HG03378 (cell line): ENCODE data around the gene S100A8.
"Not testable (repeated sequence)": the region's sequence is repeated elsewhere in the genome, so short reads cannot be mapped to it uniquely, and the experiment has no call there.

ENCODE experiments used
- ATAC-seq: cut with Tn5 transposase; IDR thresholded peaks from one replicate; pipeline ENCODE4 v1.9.1; 2021; ENCODE audit warnings: mild to moderate bottlenecking, moderate library complexity; ENCODE audit not compliant: unreplicated experiment

Gene S100A8

GRCh38 chr1:153390938-153391710, at the start of gene S100A8:
S100A8 (minus strand) TSS chr1:153391073; CDS start chr1:153390535, 538 bp downstream.
- no peak for ATAC-seq

GRCh38 chr1:153439273-153439672, 48.4 kb upstream of the S100A8 start:
- ATAC-seq, result no peak

- no peak for ATAC-seq
Measured at GRCh38 chr1:153438599-153438998, 47.7 kb upstream of the S100A8 start.

- ATAC-seq, result no peak
Measured at GRCh38 chr1:153437236-153437635, 46.4 kb upstream of the S100A8 start.

GRCh38 chr1:153434746-153435455, 44.0 kb upstream of the S100A8 start:
- no peak for ATAC-seq

GRCh38 chr1:153432874-153433681, 42.2 kb upstream of the S100A8 start:
- ATAC-seq, result no peak

- no peak for ATAC-seq
Measured at GRCh38 chr1:153431928-153432327, 41.1 kb upstream of the S100A8 start.

- no peak for ATAC-seq
Measured at GRCh38 chr1:153431427-153431826, 40.6 kb upstream of the S100A8 start.

- ATAC-seq, result no peak
Measured at GRCh38 chr1:153431002-153431401, 40.1 kb upstream of the S100A8 start.

- ATAC-seq, result no peak
Measured at GRCh38 chr1:153430561-153430960, 39.7 kb upstream of the S100A8 start.

GRCh38 chr1:153430166-153430553, 39.3 kb upstream of the S100A8 start:
- ATAC-seq, result no peak

- ATAC-seq, result no peak
Measured at GRCh38 chr1:153429266-153430165, 38.6 kb upstream of the S100A8 start.

GRCh38 chr1:153428791-153429190, 37.9 kb upstream of the S100A8 start:
- no peak for ATAC-seq

GRCh38 chr1:153428073-153428638, 37.3 kb upstream of the S100A8 start:
- ATAC-seq, result no peak

- no peak for ATAC-seq
Measured at GRCh38 chr1:153426809-153427208, 35.9 kb upstream of the S100A8 start.

GRCh38 chr1:153422450-153423068, 31.7 kb upstream of the S100A8 start:
- no peak for ATAC-seq

- no peak for ATAC-seq
Measured at GRCh38 chr1:153420306-153420705, 29.4 kb upstream of the S100A8 start.

- not testable (repeated sequence) for ATAC-seq
Measured at GRCh38 chr1:153419436-153419793, 28.5 kb upstream of the S100A8 start.

- not testable (repeated sequence) for ATAC-seq
Measured at GRCh38 chr1:153418758-153419435, 28.0 kb upstream of the S100A8 start.
